HCT116 (cell line): ENCODE results near the gene TMEM119. TPM values are rescaled to one million over a fixed set of nuclear protein-coding genes. Genes with fewer than 3 reads are reported as not detected.

Experiments
- ATAC-seq: fragments of 200-7000 bp; cut with Tn5 transposase; 2 replicates; pipeline ENCODE4 v1.9.1; 2020; ENCODE audit warnings: mild to moderate bottlenecking, moderate library complexity
- BruUV-seq: library from RNA; stranded (reverse); fragments of 400-500 nt; replicated peaks from 2 replicates; lab custom pipeline; 2021; lab: Mats Ljungman, UMichigan
- CTCF ChIA-PET: fragments of 300-600 bp; sonication (Branson Sonifier 250); formaldehyde crosslinking; loops from one replicate; lab custom pipeline; 2021; ENCODE audit warnings: antibody characterized with exemption; lab: Charles Lee
- POLR2A ChIA-PET: fragments of 300-600, 350-600 bp; sonication (Branson Sonifier 250); formaldehyde crosslinking; loops from one replicate; lab custom pipeline; 2021; ENCODE audit warnings: antibody characterized with exemption; lab: Charles Lee
- RAD21 ChIA-PET, 2 experiments: fragments of 300-600 bp; sonication (Branson Sonifier 250); formaldehyde crosslinking; loops; one replicate each; lab custom pipeline; 2023; ENCODE audit warnings: low total read pairs in 2 of 2; ENCODE audit not compliant: uncharacterized antibody in 2 of 2, unreplicated experiment in 2 of 2, low non-redundant PET in 1 of 2; lab: Charles Lee
- DNase-seq: peaks from one replicate; pipeline ENCODE4 v3.0.0-alpha.2; 2010; ENCODE audit warnings: low read depth, low spot score
- H2AFZ ChIP-seq: fragments of 200-600 bp; shearing (Covaris generic), sonication (generic); 2 replicates; pipeline ENCODE4 v1.6.1; 2017; ENCODE audit warnings: low read depth, mixed run types, mixed read lengths, antibody characterized with exemption, low read length; ENCODE audit not compliant: poor library complexity, severe bottlenecking
- H3K27ac ChIP-seq: 2 replicates; pipeline ENCODE4 v1.5.1; 2012; ENCODE audit warnings: low read depth, low read length
- H3K27me3 ChIP-seq: fragments of 200-600 bp; sonication (generic); 2 replicates; pipeline ENCODE4 v1.6.1; 2016; ENCODE audit warnings: mixed run types, low read length, mixed read lengths; ENCODE audit not compliant: insufficient read depth
- H3K36me3 ChIP-seq, 2 experiments: fragments of 200-500 bp in 1 of 2; fragments of 200-600 bp in 1 of 2; sonication (Bioruptor generic) in 1 of 2; sonication (generic) in 1 of 2; 2 replicates each; pipeline versions ENCODE4 v1.5.1 to v1.6.1; 2014 to 2016; ENCODE audit warnings: low read length in 2 of 2, inconsistent platforms in 1 of 2, mixed read lengths in 1 of 2, mixed run types in 1 of 2; ENCODE audit not compliant: insufficient read depth in 2 of 2, control insufficient read depth in 1 of 2
- H3K4me1 ChIP-seq, 2 experiments: fragments of 200-600 bp in 1 of 2; sonication (generic) in 1 of 2; 2 replicates each; pipeline versions ENCODE4 v1.5.1 to v1.6.1; 2012 to 2017; ENCODE audit warnings: low read length in 2 of 2, inconsistent platforms in 1 of 2, mild to moderate bottlenecking in 1 of 2, mixed read lengths in 1 of 2, mixed run types in 1 of 2, moderate library complexity in 1 of 2; ENCODE audit not compliant: insufficient read depth in 2 of 2, control insufficient read depth in 1 of 2
- H3K4me2 ChIP-seq: fragments of 200-600 bp; sonication (generic); 2 replicates; pipeline ENCODE4 v1.6.1; 2017; ENCODE audit warnings: mixed run types, low read length, mixed read lengths
- H3K4me3 ChIP-seq, 2 experiments: fragments of 200-600 bp in 1 of 2; sonication (generic) in 1 of 2; replicated peaks in 1 of 2; 2 replicates each; pipeline ENCODE4 v1.5.1; 2011 to 2016; ENCODE audit warnings: low read length in 2 of 2, control low read depth in 1 of 2, low read depth in 1 of 2, mild to moderate bottlenecking in 1 of 2, mixed read lengths in 1 of 2, mixed run types in 1 of 2
- H3K79me2 ChIP-seq: fragments of 200-600 bp; sonication (generic); 2 replicates; pipeline ENCODE4 v1.6.1; 2017; ENCODE audit warnings: mild to moderate bottlenecking, mixed run types, low read length, moderate library complexity, mixed read lengths; ENCODE audit not compliant: insufficient read depth
- H3K9ac ChIP-seq: fragments of 200-600 bp; sonication (generic); 2 replicates; pipeline ENCODE4 v1.6.1; 2016; ENCODE audit warnings: low read length, mixed read lengths
- H3K9me2 ChIP-seq: fragments of 200-600 bp; sonication (generic), shearing (Covaris generic); 2 replicates; pipeline ENCODE4 v1.6.1; 2017; ENCODE audit warnings: mixed run types, mild to moderate bottlenecking, moderate library complexity; ENCODE audit not compliant: insufficient read depth
- H3K9me3 ChIP-seq, 2 experiments: fragments of 200-500 bp in 1 of 2; fragments of 200-600 bp in 1 of 2; sonication (Bioruptor generic) in 1 of 2; sonication (generic) in 1 of 2; 2 replicates each; pipeline ENCODE4 v1.6.1; 2014 to 2017; ENCODE audit warnings: low read length in 2 of 2, mixed read lengths in 2 of 2, inconsistent platforms in 1 of 2, low read depth in 1 of 2, mild to moderate bottlenecking in 1 of 2, mixed run types in 1 of 2, moderate library complexity in 1 of 2; ENCODE audit not compliant: control insufficient read depth in 1 of 2, insufficient read depth in 1 of 2
- H4K20me1 ChIP-seq: fragments of 200-600 bp; sonication (generic), shearing (Covaris generic); 2 replicates; pipeline ENCODE4 v1.6.1; 2017; ENCODE audit warnings: mixed run types, mild to moderate bottlenecking, moderate library complexity; ENCODE audit not compliant: insufficient read depth
- ATF3 ChIP-seq: IDR thresholded peaks from 2 replicates; pipeline ENCODE4 v1.6.1; 2012
- CBX3 ChIP-seq: IDR thresholded peaks from 2 replicates; pipeline ENCODE4 v1.6.1; 2012; ENCODE audit warnings: low read depth
- CEBPB ChIP-seq: IDR thresholded peaks from 2 replicates; pipeline ENCODE4 v1.6.1; 2012; ENCODE audit warnings: low read depth
- EGR1 ChIP-seq: IDR thresholded peaks from 2 replicates; pipeline ENCODE4 v1.6.1; 2012; ENCODE audit warnings: low read depth
- ELF1 ChIP-seq: IDR thresholded peaks from 2 replicates; pipeline ENCODE4 v1.6.1; 2012; ENCODE audit warnings: low read depth, borderline replicate concordance
- EZH2 ChIP-seq: fragments of 200-600 bp; sonication (generic); IDR thresholded peaks from 2 replicates; pipeline ENCODE4 v1.6.1; 2017; ENCODE audit warnings: antibody characterized with exemption, mixed run types
- EZH2phosphoT487 ChIP-seq: fragments of 200-600 bp; IDR thresholded peaks from 2 replicates; pipeline ENCODE4 v1.6.1; 2018; ENCODE audit warnings: antibody characterized with exemption, borderline replicate concordance
- FOSL1 ChIP-seq: IDR thresholded peaks from 2 replicates; pipeline ENCODE4 v1.6.1; 2012; ENCODE audit warnings: low read depth
- JUND ChIP-seq: IDR thresholded peaks from 2 replicates; pipeline ENCODE4 v1.6.1; 2012
- POLR2A ChIP-seq: IDR thresholded peaks from 2 replicates; pipeline ENCODE4 v1.7.0; 2011; ENCODE audit warnings: borderline replicate concordance; ENCODE audit not compliant: insufficient read depth, insufficient read length; ENCODE audit errors: extremely low read depth
- POLR2AphosphoS5 ChIP-seq: IDR thresholded peaks from 2 replicates; pipeline ENCODE4 v1.6.1; 2011; ENCODE audit warnings: mild to moderate bottlenecking, low read depth, low read length, moderate library complexity
- RAD21 ChIP-seq: IDR thresholded peaks from 2 replicates; pipeline ENCODE4 v1.6.1; 2012; ENCODE audit warnings: low read depth, mild to moderate bottlenecking
- SIN3A ChIP-seq: IDR thresholded peaks from 2 replicates; pipeline ENCODE4 v1.6.1; 2012; ENCODE audit warnings: low read depth
- SP1 ChIP-seq: IDR thresholded peaks from 2 replicates; pipeline ENCODE4 v1.6.1; 2012; ENCODE audit warnings: low read depth
- SRF ChIP-seq: IDR thresholded peaks from 2 replicates; pipeline ENCODE4 v1.6.1; 2012; ENCODE audit warnings: low read depth
- TCF7L2 ChIP-seq: IDR thresholded peaks from 2 replicates; pipeline ENCODE4 v1.7.0; 2011; ENCODE audit warnings: borderline replicate concordance, inconsistent platforms; ENCODE audit not compliant: insufficient read depth, insufficient read length; ENCODE audit errors: extremely low read depth
- ZNF274 ChIP-seq: fragments of 200-500 bp; sonication (Bioruptor generic); IDR thresholded peaks from 2 replicates; pipeline ENCODE4 v1.6.1; 2014; ENCODE audit warnings: mild to moderate bottlenecking, low read depth, low read length, inconsistent platforms
- intact Hi-C: fragments of 100-400 bp; cut with micrococcal nuclease; formaldehyde crosslinking; loops from 2 replicates; pipeline ENCODE4 v1.10.0; 2022
- total RNA-seq: library from RNA; stranded (reverse); gene quantifications from one replicate; pipeline ENCODE4 v1.2.1, GENCODE V29; 2021; ENCODE audit not compliant: unreplicated experiment
- TF ChIP-seq, protein P1 (sequence below): IDR thresholded peaks from 2 replicates; pipeline ENCODE4 v1.6.1; 2012; ENCODE audit warnings: low read depth
- TF ChIP-seq, protein P2 (sequence below): IDR thresholded peaks from 2 replicates; pipeline ENCODE4 v1.6.1; 2011; ENCODE audit warnings: mild to moderate bottlenecking, low read length, moderate library complexity; ENCODE audit not compliant: insufficient replicate concordance; ENCODE audit errors: extremely low read depth

The TMEM119 gene
- total RNA-seq, 1 experiment from 2014 or later: not detected

- TF ChIP-seq RAD21 (no peak), EZH2 (no peak), ZNF274 (no peak), SP1 (no peak), TCF7L2 (no peak), EZH2phosphoT487 (no peak), CBX3 (no peak), SRF (no peak), JUND (no peak), CEBPB (no peak), POLR2A (no peak), ATF3 (no peak), FOSL1 (no peak), ELF1 (no peak), EGR1 (no peak), POLR2AphosphoS5 (no peak), SIN3A (no peak)
- TF ChIP-seq, protein P1, sequence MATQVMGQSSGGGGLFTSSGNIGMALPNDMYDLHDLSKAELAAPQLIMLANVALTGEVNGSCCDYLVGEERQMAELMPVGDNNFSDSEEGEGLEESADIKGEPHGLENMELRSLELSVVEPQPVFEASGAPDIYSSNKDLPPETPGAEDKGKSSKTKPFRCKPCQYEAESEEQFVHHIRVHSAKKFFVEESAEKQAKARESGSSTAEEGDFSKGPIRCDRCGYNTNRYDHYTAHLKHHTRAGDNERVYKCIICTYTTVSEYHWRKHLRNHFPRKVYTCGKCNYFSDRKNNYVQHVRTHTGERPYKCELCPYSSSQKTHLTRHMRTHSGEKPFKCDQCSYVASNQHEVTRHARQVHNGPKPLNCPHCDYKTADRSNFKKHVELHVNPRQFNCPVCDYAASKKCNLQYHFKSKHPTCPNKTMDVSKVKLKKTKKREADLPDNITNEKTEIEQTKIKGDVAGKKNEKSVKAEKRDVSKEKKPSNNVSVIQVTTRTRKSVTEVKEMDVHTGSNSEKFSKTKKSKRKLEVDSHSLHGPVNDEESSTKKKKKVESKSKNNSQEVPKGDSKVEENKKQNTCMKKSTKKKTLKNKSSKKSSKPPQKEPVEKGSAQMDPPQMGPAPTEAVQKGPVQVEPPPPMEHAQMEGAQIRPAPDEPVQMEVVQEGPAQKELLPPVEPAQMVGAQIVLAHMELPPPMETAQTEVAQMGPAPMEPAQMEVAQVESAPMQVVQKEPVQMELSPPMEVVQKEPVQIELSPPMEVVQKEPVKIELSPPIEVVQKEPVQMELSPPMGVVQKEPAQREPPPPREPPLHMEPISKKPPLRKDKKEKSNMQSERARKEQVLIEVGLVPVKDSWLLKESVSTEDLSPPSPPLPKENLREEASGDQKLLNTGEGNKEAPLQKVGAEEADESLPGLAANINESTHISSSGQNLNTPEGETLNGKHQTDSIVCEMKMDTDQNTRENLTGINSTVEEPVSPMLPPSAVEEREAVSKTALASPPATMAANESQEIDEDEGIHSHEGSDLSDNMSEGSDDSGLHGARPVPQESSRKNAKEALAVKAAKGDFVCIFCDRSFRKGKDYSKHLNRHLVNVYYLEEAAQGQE: no peak
- TF ChIP-seq, protein P2, sequence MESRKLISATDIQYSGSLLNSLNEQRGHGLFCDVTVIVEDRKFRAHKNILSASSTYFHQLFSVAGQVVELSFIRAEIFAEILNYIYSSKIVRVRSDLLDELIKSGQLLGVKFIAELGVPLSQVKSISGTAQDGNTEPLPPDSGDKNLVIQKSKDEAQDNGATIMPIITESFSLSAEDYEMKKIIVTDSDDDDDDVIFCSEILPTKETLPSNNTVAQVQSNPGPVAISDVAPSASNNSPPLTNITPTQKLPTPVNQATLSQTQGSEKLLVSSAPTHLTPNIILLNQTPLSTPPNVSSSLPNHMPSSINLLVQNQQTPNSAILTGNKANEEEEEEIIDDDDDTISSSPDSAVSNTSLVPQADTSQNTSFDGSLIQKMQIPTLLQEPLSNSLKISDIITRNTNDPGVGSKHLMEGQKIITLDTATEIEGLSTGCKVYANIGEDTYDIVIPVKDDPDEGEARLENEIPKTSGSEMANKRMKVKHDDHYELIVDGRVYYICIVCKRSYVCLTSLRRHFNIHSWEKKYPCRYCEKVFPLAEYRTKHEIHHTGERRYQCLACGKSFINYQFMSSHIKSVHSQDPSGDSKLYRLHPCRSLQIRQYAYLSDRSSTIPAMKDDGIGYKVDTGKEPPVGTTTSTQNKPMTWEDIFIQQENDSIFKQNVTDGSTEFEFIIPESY: no peak
- no peak overlapping the region for H2AFZ ChIP-seq
- RAD21 ChIA-PET: no interaction called here
- H3K9me2 ChIP-seq: no peaks in the 10 kb centered on the region
- H3K4me1 ChIP-seq: no peaks in the 10 kb centered on the region
- H3K4me3 ChIP-seq: no peak overlapping the region
- no peak overlapping the region for H3K27ac ChIP-seq
- no TSS peak for BruUV-seq
- intact Hi-C loops: no loop called here
- H3K27me3 ChIP-seq: no peaks in the 10 kb centered on the region
- no peak overlapping the region for H3K4me2 ChIP-seq
- no peak overlapping the region for H3K9ac ChIP-seq
- POLR2A ChIA-PET: no interaction called here
- CTCF ChIA-PET: no interaction called here
- H3K36me3 ChIP-seq: no peaks in the 10 kb centered on the region
- H3K9me3 ChIP-seq: no peaks in the 10 kb centered on the region
- ATAC-seq (no peak), DNase-seq (no peak)
- no peaks in the 10 kb centered on the region for H3K79me2 ChIP-seq
- H4K20me1 ChIP-seq: no peaks in the 10 kb centered on the region
Observed at GRCh38 chr12:108577458-108577857, 20.4 kb downstream of the TMEM119 start.
